Brain microvascular endothelial cell (primary cell): ENCODE measurements around the gene KIAA1210.

Source experiments
- DNase-seq: peaks from one replicate; pipeline ENCODE4 v3.0.0-alpha.2; 2020
- H3K27ac ChIP-seq: fragments of 250-450 bp; sonication (Bioruptor Pico); 2 replicates; pipeline ENCODE4 v1.5.1; 2020; ENCODE audit warnings: mild to moderate bottlenecking, moderate library complexity
- H3K27me3 ChIP-seq: fragments of 250-450 bp; sonication (Bioruptor Pico); replicated peaks from 2 replicates; pipeline ENCODE4 v1.5.1; 2020; ENCODE audit warnings: mild to moderate bottlenecking
- H3K36me3 ChIP-seq: fragments of 250-450 bp; sonication (Bioruptor Pico); replicated peaks from 2 replicates; pipeline ENCODE4 v1.5.1; 2020; ENCODE audit warnings: mild to moderate bottlenecking
- H3K4me3 ChIP-seq: 2 replicates; pipeline ENCODE4 v1.5.1; 2011; ENCODE audit warnings: low read depth, mild to moderate bottlenecking, control low read depth, low read length, moderate library complexity
- in situ Hi-C: cut with HindIII; loops from 2 replicates; pipeline ENCODE4 v1.10.0; 2017; ENCODE audit warnings: low sequenced_read_pairs, low pct_ligation_motif_present
- TF ChIP-seq, protein P1 (sequence below): IDR thresholded peaks from 2 replicates; pipeline ENCODE4 v1.5.1; 2011; ENCODE audit warnings: low read depth, mild to moderate bottlenecking, moderate library complexity, low read length, control low read depth, inconsistent platforms; ENCODE audit errors: missing control alignments

KIAA1210 gene

DNA sequence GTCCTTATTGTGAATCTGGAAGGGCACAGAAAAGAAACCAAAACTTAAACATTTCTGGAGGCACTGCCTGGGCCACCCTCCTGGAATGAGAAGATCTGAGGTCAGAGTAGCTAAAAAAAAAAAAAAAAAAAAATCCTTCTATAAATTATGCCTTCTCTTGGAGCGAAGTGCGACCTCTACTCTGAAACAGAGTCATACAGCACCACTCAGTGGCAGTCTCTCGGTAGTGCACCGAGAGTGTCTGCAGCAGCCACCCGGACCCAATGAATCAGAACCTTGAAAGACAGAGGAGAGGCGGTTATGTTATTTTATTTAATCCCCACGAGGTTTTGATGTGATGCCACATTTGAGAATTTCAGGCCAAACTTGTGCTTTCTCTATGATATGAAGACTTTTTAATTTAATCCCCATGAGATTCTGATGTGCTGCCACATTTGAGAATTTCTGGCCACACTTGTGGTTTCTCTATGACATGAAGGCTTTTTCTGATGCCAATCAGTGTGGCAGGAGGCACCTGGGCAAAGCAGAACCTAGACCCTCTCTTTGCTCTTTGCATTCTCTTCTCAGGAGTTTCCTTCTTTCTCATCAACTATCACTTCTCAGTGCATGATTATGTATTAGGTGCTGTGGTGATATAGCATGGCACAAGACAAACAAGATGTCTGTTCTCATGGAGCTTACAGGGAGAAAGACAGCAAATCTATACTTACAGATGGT lies 60.4 kb downstream of the KIAA1210 start:
- DNase-seq: peak; percentile 43

GRCh38 chrX:119063428-119063827 lies 64.2 kb downstream of the KIAA1210 start:
- in situ Hi-C loops: no loop called here
- no peak for DNase-seq
- TF ChIP-seq, protein P1, sequence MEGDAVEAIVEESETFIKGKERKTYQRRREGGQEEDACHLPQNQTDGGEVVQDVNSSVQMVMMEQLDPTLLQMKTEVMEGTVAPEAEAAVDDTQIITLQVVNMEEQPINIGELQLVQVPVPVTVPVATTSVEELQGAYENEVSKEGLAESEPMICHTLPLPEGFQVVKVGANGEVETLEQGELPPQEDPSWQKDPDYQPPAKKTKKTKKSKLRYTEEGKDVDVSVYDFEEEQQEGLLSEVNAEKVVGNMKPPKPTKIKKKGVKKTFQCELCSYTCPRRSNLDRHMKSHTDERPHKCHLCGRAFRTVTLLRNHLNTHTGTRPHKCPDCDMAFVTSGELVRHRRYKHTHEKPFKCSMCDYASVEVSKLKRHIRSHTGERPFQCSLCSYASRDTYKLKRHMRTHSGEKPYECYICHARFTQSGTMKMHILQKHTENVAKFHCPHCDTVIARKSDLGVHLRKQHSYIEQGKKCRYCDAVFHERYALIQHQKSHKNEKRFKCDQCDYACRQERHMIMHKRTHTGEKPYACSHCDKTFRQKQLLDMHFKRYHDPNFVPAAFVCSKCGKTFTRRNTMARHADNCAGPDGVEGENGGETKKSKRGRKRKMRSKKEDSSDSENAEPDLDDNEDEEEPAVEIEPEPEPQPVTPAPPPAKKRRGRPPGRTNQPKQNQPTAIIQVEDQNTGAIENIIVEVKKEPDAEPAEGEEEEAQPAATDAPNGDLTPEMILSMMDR: no peak
- H3K4me3 ChIP-seq: no peak overlapping the region
- no peaks in the 10 kb centered on the region for H3K27me3 ChIP-seq
- H3K27ac ChIP-seq: no peak overlapping the region
- no peaks in the 10 kb centered on the region for H3K36me3 ChIP-seq

More for the DNA sequence above, 60.4 kb downstream of the KIAA1210 start:
- H3K27ac ChIP-seq: no peak overlapping the region
- in situ Hi-C loops: no loop called here
- H3K4me3 ChIP-seq: no peak overlapping the region
- TF ChIP-seq, protein P1: peak; percentile 76
- no peaks in the 10 kb centered on the region for H3K27me3 ChIP-seq
- no peaks in the 10 kb centered on the region for H3K36me3 ChIP-seq

DNA sequence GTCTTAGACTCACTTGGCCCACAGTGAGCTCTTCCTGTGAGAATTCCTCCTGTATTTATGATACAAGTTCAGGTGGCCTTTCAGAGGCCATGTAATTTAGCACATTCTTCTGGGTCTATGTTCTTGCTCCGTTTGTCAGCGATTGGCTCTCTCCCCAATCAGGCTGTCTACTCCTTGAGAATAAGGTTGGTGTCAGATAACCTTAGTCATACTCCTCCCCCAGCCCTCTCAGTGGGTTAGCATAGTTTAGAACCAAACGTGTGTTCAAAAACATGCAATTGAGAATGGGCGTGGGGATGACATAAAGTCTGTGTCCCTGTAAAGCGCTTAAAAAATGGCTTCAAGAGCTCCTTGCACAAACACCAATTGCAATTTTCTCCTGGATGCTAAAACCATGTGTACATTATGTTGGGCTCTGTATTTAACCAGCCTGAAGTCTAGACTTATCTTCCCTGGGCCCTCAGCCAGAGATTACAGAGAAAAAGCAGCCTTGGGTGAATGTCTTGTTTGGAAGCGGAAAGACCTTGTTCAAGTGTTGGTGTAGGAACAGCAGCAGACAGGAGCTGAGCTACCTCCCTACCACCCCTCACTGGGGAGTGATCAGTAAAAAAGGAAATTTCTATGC lies 64.8 kb downstream of the KIAA1210 start:
- in situ Hi-C loops: no loop called here
- H3K4me3 ChIP-seq: no peak overlapping the region
- peak; percentile 4 for DNase-seq
- H3K36me3 ChIP-seq: no peaks in the 10 kb centered on the region
- no peak overlapping the region for H3K27ac ChIP-seq
- H3K27me3 ChIP-seq: no peaks in the 10 kb centered on the region
- TF ChIP-seq, protein P1: no peak

DNA sequence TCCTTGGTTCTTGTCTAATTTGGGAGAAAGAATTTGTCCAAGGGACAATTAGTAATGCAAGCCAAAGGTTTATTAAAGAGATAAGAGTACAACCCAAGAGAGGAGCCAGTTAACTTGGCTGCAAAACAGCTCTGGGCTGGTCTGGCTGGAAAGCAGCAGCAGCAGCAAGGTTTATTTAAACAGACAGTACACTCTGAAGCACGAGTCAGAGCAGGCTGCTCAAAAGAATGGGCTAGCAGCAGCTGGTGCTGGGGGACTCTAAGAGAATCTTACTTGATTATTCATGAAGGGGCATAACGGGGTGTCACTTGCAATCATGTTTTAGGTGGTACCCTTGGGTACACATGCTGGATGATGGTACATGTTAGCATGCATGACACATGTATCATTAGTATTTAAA lies 71.9 kb downstream of the KIAA1210 start:
- DNase-seq: no peak
- H3K27ac ChIP-seq: no peak overlapping the region
- TF ChIP-seq, protein P1: no peak
- no peaks in the 10 kb centered on the region for H3K27me3 ChIP-seq
- no peak overlapping the region for H3K4me3 ChIP-seq
- no peaks in the 10 kb centered on the region for H3K36me3 ChIP-seq
- in situ Hi-C loops: no loop called here

DNA sequence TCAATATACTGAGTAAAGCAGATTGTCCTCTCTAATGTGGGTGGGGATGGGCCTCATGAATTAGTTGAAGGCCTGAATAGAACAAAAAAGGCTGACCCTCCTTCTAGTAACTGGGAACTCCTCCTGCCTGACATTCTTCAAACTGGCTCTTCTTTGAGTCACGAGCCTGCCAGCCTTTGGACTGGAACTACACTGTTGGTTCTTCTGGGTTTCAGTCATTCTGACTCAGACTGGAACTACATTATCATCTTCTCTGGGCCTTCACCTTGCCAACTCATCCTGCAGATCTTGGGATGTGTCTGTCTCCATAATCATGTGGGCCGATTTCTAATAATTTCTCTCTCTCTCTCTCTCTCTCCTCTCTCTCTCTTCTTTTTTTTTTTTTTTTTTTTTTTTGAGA lies 81.7 kb downstream of the KIAA1210 start:
- TF ChIP-seq, protein P1: no peak
- Histone ChIP-seq H3K4me3 (no peak overlapping the region), H3K27me3 (no peaks in the 10 kb centered on the region), H3K27ac (no peak overlapping the region), H3K36me3 (no peaks in the 10 kb centered on the region)
- DNase-seq: no peak
- in situ Hi-C loops: no loop called here
